Activated CD8-positive, alpha-beta T cell treated with anti-CD3 and anti-CD28 coated beads for 36 hours (primary cell): ENCODE results near the gene NXN. TPM values are rescaled to one million over a fixed set of nuclear protein-coding genes. Genes with fewer than 3 reads are reported as not detected.

ENCODE experiments used
- ATAC-seq: fragments of 200-7000 bp; cut with Tn5 transposase; one replicate; pipeline ENCODE4 v1.10.0; 2021; ENCODE audit warnings: mild to moderate bottlenecking, moderate library complexity
- CTCF ChIA-PET: fragments of 350-600 bp; sonication (Branson Sonifier 250); formaldehyde crosslinking; loops from one replicate; lab custom pipeline; 2021; ENCODE audit warnings: antibody characterized with exemption; lab: Charles Lee
- POLR2A ChIA-PET: fragments of 350-600 bp; sonication (Branson Sonifier 250); formaldehyde crosslinking; loops from one replicate; lab custom pipeline; 2021; ENCODE audit warnings: antibody characterized with exemption; lab: Charles Lee
- DNase-seq: peaks from one replicate; pipeline ENCODE4 v3.0.0-alpha.2; 2020
- H3K27ac Mint-ChIP-seq: one replicate; pipeline ENCODE4 v1.8.0; 2021; ENCODE audit warnings: mild to moderate bottlenecking, mixed read lengths
- H3K27me3 Mint-ChIP-seq: one replicate; pipeline ENCODE4 v1.8.0; 2021; ENCODE audit warnings: mixed read lengths
- H3K36me3 Mint-ChIP-seq: one replicate; pipeline ENCODE4 v1.8.0; 2021; ENCODE audit warnings: low read depth, mixed read lengths
- H3K4me1 Mint-ChIP-seq: one replicate; pipeline ENCODE4 v1.8.0; 2021; ENCODE audit warnings: low read depth, mixed read lengths
- H3K4me3 Mint-ChIP-seq: one replicate; pipeline ENCODE4 v1.8.0; 2021; ENCODE audit warnings: mild to moderate bottlenecking, moderate library complexity, mixed read lengths
- H3K9me3 Mint-ChIP-seq: one replicate; pipeline ENCODE4 v1.8.0; 2021; ENCODE audit warnings: mixed read lengths
- intact Hi-C: fragments of 100-400 bp; cut with micrococcal nuclease; formaldehyde crosslinking; loops from one replicate; pipeline ENCODE4 v1.10.0; 2022
- total RNA-seq, 2 experiments: library from RNA; stranded (reverse); gene quantifications; one replicate each; pipeline ENCODE4 v1.2.3, GENCODE V29; 2021
- TF ChIP-seq, protein P1 (sequence below): fragments of 200-600 bp; IDR thresholded peaks from one replicate; pipeline ENCODE4 v1.8.0; 2022; ENCODE audit warnings: antibody characterized with exemption, mild to moderate bottlenecking

Gene NXN
- total RNA-seq, 2 experiments from 2014 or later: 1.2 to 1.4 TPM

DNA sequence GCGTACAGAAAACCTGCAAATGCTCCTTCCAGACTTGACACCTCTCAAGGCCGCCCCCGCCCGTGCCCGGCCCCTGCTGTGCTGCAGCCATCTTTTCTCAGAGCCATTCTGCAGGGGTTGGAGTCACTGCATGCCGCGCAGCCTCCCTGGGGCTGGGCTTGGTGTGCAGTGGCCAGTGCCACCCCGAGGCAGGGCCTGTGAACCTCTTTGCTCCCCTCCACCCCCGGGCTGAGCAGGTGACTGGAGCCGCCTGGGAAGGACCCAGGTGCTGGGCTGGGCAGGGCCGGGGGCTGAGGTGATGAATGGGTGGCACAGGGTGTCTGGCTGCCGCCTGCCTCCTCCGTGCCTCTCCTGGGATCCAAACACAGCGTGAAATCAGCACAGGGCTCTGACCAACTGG is 177.1 kb downstream of the NXN start:
- no peak overlapping the region for H3K4me3 Mint-ChIP-seq
- POLR2A ChIA-PET: interaction anchor here (0.9 kb wide), 1 partner anchor 10 kb away, joined by 3 read pairs; no protein-coding TSS in a partner anchor
- H3K36me3 Mint-ChIP-seq: no peaks in the 10 kb centered on the region
- no peak for DNase-seq
- H3K27ac Mint-ChIP-seq: no peak overlapping the region
- H3K27me3 Mint-ChIP-seq: no peaks in the 10 kb centered on the region
- CTCF ChIA-PET: no interaction called here
- TF ChIP-seq, protein P1, sequence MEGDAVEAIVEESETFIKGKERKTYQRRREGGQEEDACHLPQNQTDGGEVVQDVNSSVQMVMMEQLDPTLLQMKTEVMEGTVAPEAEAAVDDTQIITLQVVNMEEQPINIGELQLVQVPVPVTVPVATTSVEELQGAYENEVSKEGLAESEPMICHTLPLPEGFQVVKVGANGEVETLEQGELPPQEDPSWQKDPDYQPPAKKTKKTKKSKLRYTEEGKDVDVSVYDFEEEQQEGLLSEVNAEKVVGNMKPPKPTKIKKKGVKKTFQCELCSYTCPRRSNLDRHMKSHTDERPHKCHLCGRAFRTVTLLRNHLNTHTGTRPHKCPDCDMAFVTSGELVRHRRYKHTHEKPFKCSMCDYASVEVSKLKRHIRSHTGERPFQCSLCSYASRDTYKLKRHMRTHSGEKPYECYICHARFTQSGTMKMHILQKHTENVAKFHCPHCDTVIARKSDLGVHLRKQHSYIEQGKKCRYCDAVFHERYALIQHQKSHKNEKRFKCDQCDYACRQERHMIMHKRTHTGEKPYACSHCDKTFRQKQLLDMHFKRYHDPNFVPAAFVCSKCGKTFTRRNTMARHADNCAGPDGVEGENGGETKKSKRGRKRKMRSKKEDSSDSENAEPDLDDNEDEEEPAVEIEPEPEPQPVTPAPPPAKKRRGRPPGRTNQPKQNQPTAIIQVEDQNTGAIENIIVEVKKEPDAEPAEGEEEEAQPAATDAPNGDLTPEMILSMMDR: no peak
- H3K4me1 Mint-ChIP-seq: no peaks in the 10 kb centered on the region
- no peaks in the 10 kb centered on the region for H3K9me3 Mint-ChIP-seq
- ATAC-seq: no peak
- intact Hi-C loops: no loop called here

DNA sequence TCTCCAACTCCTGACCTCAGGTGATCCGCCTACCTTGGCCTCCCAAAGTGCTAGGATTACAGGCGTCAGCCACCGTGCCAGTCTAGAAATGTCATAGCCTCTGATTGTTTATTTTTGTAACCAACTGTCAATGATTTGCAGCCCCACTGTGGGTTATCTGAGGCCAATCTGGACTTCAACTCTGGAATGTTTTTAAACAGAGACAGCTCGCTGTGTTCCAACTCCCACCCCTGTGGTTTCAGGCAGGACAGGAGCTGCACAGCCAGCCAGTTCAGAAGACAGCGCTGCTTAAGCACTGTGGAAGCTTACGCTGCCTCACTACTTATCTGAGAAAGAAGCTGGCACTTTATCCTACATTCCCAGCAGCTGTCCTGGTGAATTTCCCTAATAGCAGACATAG is 177.9 kb downstream of the NXN start:
- no peaks in the 10 kb centered on the region for H3K4me1 Mint-ChIP-seq
- ATAC-seq: no peak
- intact Hi-C loops: no loop called here
- POLR2A ChIA-PET: interaction anchor here (0.9 kb wide), 1 partner anchor 9 kb away, joined by 3 read pairs; no protein-coding TSS in a partner anchor
- TF ChIP-seq, protein P1: no peak
- no peaks in the 10 kb centered on the region for H3K36me3 Mint-ChIP-seq
- no peaks in the 10 kb centered on the region for H3K9me3 Mint-ChIP-seq
- DNase-seq: no peak
- H3K4me3 Mint-ChIP-seq: no peak overlapping the region
- H3K27me3 Mint-ChIP-seq: no peaks in the 10 kb centered on the region
- CTCF ChIA-PET: no interaction called here
- H3K27ac Mint-ChIP-seq: no peak overlapping the region

DNA sequence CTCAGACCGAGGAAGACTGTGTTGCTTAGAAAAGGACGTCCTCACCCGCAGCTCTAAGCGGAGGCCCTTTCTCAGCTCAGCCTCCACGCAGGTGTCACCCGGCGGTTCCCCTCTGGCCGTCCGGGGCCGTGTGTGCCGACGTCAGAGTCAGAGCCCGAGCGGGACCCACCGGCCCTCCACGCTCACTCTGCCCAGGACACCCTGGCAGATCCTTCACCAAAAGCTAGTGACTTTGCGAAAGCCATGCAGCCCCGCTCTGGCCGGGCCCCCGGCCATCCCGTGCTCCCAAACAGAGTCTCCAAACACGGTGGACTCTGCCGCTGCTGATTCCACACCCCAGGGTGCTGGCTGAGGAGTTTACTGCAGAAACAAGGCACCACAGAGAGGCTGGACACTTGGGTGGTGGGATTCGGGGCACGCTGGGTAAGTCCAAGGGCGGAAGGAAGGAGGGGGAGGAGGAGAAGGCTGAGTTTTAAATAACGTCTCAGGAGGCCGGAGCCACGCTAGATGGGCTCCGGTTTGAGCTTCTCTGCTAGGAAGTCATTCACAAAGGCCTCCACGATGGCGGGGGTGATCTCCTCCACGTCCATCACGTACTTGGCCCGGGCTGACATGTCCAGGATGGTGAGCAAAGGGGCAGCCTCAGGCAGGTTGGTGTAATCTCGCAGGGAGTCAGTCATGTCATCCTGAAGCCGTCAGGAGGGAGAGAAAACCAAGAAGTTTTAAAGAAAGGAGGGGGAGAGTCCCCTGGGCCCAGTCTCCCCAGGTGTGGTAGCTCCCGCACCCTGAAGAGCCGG is 178.9 kb downstream of the NXN start:
- Mint-ChIP-seq H3K27me3 (no peaks in the 10 kb centered on the region), H3K4me3 (no peak overlapping the region), H3K36me3 (no peaks in the 10 kb centered on the region), H3K27ac (no peak overlapping the region), H3K4me1 (no peaks in the 10 kb centered on the region), H3K9me3 (no peaks in the 10 kb centered on the region)
- ATAC-seq (no peak), DNase-seq (no peak)
- TF ChIP-seq, protein P1: no peak
- intact Hi-C loops: no loop called here
- ChIA-PET CTCF (interaction anchor here (1.5 kb wide), 1 partner anchor 180 kb away, joined by 5 read pairs; no protein-coding TSS in a partner anchor), POLR2A (no interaction called here)

DNA sequence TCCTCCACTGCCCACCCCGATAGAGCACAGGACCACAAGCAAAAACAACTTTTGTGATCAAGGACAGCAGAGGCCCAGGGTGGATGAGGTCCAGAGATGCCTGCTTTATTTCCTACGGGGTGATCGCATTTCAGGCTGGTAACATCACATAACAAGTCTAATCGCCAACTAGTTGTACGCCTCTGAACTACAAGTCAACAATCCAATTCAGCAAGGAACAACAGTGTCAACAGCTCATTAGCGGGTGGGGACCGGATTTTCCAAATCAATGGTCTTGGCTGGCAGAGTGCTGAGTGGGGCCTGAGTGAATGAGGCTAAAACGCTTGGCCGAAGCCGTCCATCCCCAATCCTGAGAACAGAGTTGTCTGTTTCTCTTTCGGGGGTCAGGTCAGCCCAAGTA is 180.3 kb downstream of the NXN start:
- CTCF ChIA-PET: interaction anchor here (1.2 to 6.1 kb wide), 2 partner anchors 181 to 198 kb away, joined by 3 to 63 read pairs; partner anchors contain the start of genes NXN and TIMM22
- H3K9me3 Mint-ChIP-seq: no peaks in the 10 kb centered on the region
- intact Hi-C loops: loop anchor here (5.0 kb wide), 1 partner anchor 178 kb away; the partner anchor contains the start of gene NXN

More for the DNA sequence above, 180.3 kb downstream of the NXN start:
- H3K27me3 Mint-ChIP-seq: no peaks in the 10 kb centered on the region
- POLR2A ChIA-PET: interaction anchor here (0.6 kb wide), 1 partner anchor 11 kb away, joined by 3 read pairs; no protein-coding TSS in a partner anchor
- H3K4me3 Mint-ChIP-seq: no peak overlapping the region
- ATAC-seq (no peak), DNase-seq (no peak)
- no peaks in the 10 kb centered on the region for H3K36me3 Mint-ChIP-seq
- TF ChIP-seq, protein P1: no peak
- no peaks in the 10 kb centered on the region for H3K4me1 Mint-ChIP-seq
- H3K27ac Mint-ChIP-seq: no peak overlapping the region
